GM21529 (cell line): ENCODE results near the gene ZNF385C.

Experiments used
- ATAC-seq: cut with Tn5 transposase; IDR thresholded peaks from one replicate; pipeline ENCODE4 v1.9.1; 2021; ENCODE audit not compliant: unreplicated experiment

The ZNF385C gene

DNA sequence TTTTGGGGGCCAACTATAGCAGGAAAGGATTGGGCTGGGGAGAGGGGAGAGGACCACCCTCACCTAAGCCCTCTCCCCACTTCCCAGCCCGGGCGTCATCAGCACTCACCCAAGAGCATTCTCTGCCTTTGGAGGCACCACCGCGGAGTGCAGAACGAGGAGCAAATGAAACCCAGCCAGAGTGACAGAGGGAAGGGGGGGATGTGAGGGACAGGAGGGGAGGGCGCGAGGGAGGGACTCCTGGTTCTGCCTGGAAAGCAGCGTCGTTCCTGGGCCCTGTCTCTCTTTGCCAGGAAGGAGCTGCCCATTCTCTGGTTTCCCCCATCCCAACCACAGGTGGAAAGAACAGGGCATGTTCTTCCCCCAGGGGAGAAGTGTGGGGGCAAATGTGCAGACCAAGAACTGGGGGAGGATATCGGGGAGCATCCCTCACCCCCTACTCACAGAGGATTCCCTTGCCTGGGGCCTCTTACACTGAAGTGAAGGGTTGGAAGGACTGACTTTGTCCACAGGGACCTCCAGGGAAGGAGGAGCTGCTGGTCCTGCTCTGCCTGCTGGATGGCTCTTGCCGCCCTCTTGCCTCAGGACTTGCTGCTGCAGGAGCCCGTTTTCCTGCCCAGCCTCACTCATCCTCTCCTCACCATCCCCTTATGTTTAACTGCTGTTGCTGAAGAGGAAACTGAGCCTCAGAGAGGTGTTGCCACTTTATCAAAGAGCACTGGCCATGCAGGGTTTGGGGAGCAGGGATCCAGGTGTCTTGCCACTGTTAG, 44.4 kb downstream of the ZNF385C start:
- no peak for ATAC-seq

DNA sequence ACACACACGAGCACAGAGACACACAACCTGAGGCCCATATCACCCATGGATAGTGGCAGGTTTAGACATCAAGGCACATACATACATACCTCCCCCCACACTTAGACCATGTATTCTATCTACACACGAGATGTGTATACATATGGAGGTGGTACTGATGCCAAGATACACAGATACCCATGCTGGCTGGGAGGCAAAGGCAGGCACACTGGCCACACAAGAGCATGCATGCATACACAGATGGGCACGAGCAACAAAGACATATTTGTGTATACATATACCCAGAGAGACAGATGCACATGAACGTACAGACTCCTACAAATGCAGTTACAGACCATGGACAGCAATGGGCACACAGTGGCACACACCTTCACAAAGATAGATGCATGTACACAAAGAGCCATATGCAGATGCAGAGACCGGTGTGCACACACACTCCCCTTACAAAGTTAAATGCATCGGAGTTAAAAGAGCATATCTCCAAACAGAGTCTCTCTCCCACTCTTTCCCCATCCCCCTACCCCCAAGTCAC, 45.9 kb downstream of the ZNF385C start:
- ATAC-seq = no peak

GRCh38 chr17:42051645-42052044, 46.6 kb downstream of the ZNF385C start:
- no peak for ATAC-seq

GRCh38 chr17:42051013-42051400, 47.3 kb downstream of the ZNF385C start:
- ATAC-seq = no peak

- ATAC-seq = no peak
Measured at GRCh38 chr17:42050393-42051012, 47.8 kb downstream of the ZNF385C start, which contains the start of gene C17orf113. C17orf113 (minus strand) TSS chr17:42050601; CDS start chr17:42043376, 7,225 bp downstream.

- ATAC-seq = no peak
Measured at GRCh38 chr17:42049834-42050392, 48.4 kb downstream of the ZNF385C start.

GRCh38 chr17:42047343-42047742, 50.9 kb downstream of the ZNF385C start:
- no peak for ATAC-seq

DNA sequence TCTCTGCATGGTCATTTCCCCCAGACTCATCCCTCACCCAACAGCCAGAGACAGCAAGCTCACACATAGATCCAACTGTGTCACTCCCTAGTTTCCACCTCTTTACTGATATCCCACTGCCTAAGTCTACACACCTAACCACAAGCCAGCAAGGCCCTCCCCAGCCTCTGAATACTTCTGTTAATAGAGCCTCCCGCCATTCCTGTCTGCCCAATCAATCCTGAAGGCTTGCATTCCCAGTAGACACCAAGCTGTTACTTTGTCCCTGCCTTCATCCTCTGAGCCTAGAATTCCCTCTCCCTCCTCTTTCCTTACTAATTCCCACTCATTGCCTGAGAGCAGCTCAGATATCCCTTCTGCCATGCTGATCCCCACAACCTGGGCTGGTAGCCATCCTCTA, 52.6 kb downstream of the ZNF385C start:
- ATAC-seq = no peak

DNA sequence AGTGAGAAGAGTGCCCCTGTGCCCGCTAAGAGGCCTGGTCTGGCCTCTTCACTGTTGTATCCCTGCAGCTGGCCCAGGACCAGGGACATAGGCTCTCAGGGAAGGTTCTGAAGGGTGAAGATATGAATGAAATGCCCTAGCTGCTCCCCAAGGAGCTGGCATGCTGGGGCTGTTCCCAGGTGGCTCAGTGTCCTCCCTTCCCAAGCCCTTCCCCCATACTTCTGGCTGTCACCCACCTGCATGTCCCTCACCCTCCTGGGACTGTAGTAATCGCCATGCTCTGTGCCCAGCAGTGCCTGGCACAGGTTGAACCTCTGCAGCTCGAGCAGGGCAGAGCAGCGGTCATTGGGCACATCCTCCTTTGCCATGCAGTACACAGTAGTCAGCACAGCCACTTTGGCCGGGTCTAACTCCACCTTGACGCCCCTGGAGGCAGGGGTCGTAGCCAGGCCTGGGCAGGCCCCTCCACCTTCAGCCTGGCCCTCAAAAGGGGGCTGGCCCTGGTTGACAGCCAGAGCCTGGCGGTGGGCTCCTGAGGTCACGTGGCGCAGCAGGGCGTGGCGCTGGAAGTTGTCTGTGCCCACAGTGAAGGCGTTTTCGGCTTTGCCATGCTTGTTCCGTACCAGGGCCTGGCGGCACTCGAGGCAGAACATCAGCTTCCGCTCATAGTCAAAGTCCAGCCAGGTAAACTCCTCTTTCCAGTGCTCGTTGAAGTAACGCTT, 55.5 kb downstream of the ZNF385C start:
- ATAC-seq = no peak

DNA sequence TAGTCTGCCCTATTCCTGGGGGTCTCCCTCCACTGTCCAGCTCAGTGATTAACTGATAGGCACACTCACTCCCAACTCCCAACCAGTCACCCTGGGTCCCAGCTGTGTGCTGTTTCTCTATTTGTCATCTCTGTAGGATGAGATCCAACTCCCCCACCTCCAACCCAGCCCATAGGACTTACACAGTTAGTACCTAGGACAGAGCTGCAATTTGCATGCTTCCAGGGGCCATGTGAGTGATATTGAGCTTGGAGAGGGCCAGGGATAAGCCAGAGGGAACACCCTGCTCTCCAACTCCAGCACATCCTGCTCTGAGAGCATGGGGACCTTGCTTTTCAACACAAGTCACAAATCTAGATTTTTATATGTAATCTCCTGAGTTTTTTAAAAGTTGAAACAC, 56.7 kb downstream of the ZNF385C start:
- ATAC-seq = no peak

DNA sequence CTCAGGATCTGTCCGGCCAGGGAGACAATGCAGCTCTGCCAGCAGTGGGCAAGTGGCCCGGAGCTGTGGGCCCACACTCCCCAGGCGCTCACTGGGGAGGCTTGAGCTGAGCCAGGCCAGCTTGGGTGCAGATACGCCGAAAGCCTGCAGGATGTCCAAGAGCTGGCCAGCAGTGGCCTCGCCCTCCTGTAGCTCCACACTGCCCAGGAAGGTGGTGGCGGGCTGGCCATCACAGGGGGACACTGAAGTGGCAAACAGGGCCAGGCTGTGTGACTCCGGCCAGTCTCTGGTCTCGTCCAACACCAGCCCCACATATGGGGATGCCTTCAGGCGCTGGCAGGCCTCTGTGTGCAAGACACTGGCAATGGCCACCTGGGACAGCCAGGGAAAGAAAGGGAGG, 57.5 kb downstream of the ZNF385C start:
- no peak for ATAC-seq

DNA sequence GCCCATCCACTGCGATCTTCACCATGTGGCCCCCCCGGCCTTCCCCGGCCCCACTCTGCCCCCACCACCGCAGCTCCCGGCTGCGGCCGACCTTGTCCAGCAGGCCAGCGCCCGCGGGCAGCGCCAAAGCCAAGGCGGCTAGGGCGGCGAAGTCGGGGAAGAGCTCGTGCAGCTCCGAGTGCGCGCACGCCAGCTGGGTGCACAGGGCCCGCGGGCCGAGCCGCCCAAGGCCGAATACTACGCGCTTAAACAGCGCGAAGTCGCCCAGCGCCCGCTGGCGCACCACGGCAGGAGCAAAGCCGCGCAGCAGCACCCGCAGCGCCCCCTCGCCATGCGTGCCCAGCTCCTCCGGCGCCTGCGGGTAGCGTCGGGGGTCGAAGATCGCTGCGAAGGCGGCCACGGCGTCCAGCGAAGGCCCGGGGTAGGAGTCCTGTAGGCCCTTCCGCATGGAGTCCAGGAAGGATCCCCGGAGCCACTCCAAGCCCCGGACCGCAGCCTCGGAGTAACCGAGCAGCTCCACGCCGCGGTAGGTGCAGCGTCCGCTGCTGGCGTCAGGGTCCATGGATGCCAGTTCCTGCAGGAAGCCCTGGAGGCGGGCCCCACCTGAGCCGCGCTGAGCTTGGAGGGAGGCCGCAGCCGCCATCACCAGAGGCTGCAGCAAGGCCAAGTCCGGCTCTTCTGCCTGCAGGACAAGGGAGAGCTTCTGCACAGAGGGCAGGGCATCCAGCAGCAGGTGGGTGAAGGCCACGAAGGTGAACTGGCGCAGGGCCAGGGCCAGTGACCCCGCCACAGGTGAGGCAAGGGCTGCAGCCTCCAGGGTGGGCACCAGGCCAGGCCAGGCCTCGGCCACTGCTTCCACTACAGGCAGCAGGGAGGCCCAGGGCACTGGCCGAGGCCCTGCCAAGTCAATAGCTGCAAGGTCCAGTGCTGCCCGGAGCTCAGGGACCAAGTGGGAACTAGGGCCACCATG, 58.2 kb downstream of the ZNF385C start:
- no peak for ATAC-seq

- ATAC-seq = no peak
Measured at GRCh38 chr17:42038221-42038973, 59.9 kb downstream of the ZNF385C start.

DNA sequence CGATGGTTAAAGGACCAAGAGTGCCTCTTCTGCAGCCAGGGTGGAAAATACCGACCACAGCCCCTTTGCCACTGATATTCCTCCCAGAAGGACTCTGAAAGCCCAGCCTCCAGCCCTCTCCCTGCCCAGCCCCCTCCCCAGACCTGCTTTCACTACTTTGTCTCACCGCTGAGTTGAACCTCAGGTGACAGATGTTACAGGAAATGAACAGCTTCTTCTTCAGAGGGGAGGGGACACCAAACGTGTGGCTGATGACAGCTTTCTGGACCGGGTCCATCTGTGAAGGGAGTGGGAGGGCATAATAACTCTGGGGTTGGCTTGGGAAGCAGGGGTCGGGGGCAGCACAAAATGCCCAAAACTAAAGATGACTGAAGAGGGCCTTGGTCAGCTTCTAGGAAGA, 64.2 kb downstream of the ZNF385C start:
- ATAC-seq = no peak

- ATAC-seq = no peak
Measured at GRCh38 chr17:42031584-42031983, 66.7 kb downstream of the ZNF385C start.

DNA sequence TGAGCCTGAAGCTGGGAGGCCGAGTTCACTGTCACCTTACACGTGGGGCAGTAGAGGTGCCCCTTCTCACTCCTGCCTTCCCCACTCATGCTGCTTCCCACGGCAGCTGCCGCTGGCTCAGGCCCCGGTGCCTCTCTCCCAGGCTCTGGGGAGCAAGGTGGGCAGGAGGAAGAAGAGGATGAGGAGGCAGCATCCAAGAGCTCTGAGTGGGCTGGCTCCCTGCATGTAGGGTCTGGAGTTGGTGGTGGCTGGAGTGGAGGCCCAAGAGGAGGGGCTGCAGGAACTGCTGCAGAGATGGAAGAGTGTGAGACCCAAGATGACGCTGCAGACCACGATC, 69.5 kb downstream of the ZNF385C start:
- no peak for ATAC-seq

DNA sequence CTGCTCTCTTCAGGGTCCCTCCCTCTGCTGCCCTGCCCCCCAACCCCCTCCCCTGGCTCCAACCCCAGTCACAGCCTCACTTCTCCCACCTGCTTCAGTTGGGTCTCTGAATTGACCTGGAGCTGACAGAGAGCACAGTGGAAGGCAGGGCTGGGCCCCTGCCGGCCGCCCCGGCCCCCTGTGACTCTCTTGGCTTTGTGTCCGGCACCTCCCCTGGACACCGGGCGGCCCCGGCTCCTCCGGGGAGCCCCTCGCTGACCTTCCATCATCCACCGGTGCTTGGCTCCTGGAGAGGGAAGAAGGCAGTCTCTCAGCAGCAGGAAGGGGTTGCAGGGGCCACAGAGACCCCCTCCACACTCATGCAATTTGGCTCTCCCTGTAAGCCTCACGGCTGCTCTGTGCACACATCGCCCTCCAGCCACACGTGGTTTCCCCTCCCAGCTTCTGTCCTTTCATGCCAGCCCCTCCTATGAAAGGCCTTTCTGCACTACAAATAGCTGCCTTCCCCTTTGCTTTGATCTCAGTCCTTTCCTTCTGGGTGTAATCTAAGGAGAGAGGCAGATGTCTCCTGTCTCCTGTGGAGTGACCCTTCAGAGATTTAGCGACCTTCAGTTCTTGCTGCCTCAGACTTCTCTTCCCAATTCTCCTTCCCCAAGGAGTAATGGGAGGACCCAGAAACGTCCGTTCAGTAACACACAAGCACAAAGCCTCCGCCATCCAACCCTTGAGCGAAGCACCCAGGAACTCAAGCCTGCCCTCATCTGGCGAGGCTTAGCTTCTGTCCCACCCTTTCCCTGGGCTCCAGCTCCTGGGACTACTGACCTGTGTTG, 70.1 kb downstream of the ZNF385C start:
- no peak for ATAC-seq

DNA sequence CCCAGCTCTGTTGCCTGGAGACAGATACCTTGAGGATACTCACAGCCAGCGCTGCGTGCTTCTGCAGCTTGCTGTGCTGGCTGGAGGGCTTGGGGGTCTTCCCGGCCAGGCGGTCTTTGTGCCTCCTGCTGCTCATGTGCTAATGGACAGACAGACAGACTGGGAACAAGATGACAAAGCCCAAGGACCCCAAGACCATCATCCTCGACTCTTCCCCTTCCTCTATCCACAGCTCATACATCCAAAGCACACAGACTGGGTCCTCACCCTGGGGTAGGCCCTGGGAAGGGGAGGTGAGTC, 70.7 kb downstream of the ZNF385C start:
- ATAC-seq = no peak
